HG03159 (cell line): Measurements from ENCODE around the gene TENM3.

Experiments used
- ATAC-seq: cut with Tn5 transposase; IDR thresholded peaks from one replicate; pipeline ENCODE4 v1.9.1; 2021; ENCODE audit warnings: mild to moderate bottlenecking, moderate library complexity; ENCODE audit not compliant: unreplicated experiment

Gene TENM3

DNA sequence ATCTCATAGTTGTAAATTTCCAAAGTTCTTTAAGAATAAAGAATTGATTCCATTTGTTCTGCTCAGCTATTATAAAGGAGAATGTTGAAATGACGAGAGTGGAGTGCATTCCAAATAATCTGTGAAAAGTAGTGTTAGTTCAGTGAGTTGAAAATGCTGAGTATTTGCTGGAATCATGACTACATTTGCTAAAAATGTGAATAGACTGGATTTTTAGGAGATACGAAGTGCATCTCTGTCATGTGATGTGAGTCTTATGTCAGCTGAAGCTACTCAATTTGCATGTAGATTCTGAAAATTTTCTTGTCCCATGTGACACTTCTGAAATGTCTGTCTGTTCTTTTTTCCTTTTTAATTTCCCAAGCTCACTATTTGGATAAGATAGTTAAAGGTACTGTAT is 468.0 kb downstream of the TENM3 start:
- no peak for ATAC-seq

GRCh38 chr4:182715548-182715947 is 472.3 kb downstream of the TENM3 start:
- no peak for ATAC-seq

GRCh38 chr4:182716192-182716591 is 473.0 kb downstream of the TENM3 start:
- ATAC-seq, result no peak

GRCh38 chr4:182717788-182718583 is 474.8 kb downstream of the TENM3 start:
- ATAC-seq, result peak; percentile 78

DNA sequence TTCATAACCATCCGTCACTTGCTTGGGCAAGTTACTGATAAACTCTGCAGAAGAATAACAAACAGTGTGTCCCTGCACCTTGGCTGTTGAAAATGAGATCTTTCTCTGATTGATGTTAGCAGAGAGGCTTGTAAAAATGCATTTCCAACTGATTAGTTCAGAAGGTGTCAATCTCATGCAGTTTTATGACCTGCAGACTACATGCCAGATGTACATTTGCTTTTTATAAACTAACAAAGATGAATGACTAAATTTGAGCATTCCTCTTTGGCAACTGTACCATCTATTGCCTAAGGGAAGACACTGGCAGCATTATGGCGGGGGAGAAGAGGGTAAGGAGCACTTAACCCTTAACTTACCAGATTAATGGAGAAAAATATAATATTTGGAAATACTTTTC is 481.2 kb downstream of the TENM3 start:
- no peak for ATAC-seq

DNA sequence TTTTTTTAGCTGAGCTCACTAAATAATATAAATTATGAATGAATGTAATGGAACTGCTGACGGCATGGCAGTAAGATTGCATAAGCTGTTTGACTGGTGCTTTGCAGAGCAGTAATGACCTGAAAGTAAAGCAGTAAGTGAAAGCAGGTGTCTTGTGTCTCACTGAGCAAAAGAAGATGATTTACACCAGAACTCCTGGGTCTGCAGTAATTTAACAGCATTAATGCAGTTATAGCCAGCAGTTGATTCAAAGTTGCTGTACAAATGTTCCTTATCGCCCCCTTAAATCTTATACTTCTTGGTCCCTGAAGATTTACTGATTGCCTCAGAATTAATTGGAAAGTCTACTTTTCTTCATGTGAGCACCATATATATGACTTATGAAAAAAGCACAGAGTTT is 486.3 kb downstream of the TENM3 start:
- no peak for ATAC-seq

GRCh38 chr4:182730791-182731190 is 487.6 kb downstream of the TENM3 start:
- no peak for ATAC-seq

DNA sequence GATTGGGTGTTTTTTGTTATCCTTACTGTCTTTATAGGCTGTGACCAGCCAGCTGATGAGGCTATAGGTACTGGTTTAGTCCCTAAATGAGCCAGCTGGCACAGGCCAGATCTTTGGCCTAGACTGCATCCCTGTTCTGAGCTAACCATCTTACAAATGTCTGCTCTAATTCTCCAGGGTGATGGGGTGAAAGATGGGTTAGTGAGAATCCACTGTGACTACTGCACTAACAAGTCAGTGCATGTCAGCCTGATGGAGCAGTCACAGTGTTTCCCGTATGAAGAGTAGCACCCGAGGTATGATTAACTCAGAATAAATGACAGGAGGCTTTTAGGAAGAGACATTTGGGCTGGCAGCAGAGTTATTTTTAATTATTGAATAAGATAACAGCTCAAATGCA is 493.0 kb downstream of the TENM3 start:
- no peak for ATAC-seq

DNA sequence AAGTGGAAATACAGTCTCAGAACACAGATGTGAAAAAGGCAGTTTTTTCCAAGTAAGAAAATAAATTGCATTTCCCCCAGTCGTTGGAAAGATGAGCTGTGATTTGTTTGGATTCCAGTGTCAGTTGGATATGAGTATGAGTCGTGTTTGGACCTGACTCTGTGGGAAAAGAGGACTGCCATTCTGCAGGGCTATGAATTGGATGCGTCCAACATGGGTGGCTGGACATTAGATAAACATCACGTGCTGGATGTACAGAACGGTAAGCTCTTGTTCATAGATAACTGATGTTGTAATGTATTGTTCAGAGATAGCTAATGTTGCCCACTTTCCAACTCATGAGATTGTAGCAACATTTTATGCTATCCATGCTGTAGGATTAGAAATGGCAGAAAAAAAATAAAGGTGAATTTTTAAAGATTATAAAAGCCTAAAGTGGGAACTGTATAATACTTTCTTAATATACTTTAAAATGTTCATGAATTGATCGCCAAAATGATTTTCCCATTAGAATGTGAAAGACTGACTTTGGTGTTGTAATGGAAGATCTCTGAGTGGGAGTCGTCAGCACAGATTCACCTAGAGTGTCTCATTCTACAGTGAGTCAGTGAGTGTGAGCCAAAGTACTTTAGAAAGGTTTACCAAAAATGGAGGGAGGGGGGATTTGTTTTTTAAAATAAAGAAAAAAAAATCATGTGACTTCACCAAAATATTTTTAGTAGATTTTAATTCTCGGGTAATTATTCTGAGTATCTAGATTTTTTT is 495.3 kb downstream of the TENM3 start:
- no peak for ATAC-seq

- ATAC-seq, result no peak
These were observed 497.1 kb downstream of the TENM3 start for GRCh38 chr4:182740256-182740655.

DNA sequence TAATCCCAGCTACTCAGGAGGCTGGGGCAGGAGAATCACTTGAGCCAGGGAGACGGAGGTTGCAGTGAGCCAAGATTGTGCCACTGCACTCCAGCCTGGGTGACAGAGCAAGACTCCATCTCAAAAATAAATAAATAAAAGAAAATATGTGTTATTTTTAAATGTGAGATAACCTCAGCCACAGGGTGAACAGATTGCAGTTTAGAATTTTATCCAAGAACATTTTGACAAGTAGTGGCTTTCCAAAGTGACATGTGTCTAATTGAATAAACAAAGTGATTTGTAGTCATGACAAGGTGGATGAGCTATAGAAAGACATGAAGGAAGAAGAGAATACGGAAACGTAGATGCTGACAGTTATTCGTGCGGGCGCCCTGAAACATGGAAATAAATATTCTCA is 497.9 kb downstream of the TENM3 start:
- no peak for ATAC-seq

DNA sequence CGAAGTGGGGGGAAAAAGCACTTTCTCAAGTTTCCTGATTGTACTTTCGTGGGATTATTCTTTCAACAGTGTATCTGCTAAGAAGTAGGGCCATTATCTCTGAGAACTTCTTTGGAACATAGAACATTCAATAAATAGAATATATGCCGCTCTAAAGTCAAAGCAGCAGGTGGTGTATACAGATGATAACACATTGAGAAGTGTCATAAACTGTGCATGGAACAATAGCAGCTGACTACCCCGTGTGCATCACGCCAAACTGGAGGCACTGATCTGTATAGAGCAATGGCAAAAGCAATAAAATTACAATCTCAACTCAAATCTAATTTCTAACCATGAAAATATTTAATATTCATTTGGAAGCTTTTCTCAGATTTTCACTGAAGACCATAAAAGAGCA is 498.7 kb downstream of the TENM3 start:
- no peak for ATAC-seq

DNA sequence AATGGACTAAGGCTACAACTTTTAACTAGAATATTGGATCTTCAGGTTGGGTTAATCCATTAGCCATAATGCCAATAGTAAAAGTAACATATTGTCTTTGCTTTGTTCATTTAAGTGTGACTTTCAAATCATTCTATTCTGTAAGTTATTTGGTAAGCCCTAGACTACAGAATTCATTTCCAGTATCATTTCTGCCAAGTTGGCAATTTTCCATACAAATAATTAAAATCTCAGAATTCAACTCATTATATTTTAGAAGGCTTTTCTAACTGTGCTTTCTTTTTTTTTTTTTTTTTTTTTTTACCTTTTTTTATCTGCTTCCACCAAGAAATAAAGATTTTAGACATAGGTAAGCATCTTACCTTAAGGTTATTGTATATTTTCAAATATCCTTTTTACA is 500.6 kb downstream of the TENM3 start:
- no peak for ATAC-seq

- no peak for ATAC-seq
These were observed 502.0 kb downstream of the TENM3 start for GRCh38 chr4:182745237-182745636.

GRCh38 chr4:182746876-182747275 is 503.7 kb downstream of the TENM3 start:
- ATAC-seq, result no peak

DNA sequence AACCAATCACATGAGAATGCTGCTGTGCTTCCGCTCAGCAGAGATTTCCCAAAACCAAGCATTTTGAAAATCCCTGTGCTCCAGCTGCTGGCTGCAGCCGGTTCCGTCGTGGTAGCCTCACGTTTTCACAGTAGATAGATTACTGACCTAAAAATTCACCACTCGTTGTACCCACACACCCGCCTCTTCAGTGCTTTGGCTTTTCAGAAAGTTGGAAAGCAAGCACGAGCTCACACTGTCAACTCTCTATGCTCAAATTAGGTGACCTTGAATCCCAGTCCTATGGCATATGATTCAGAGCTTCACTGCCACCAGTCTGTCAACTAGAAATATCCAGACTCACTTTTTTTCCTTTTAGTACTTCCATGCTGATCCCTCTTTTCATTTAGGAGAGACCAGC is 505.1 kb downstream of the TENM3 start:
- no peak for ATAC-seq

- no peak for ATAC-seq
These were observed 505.7 kb downstream of the TENM3 start for GRCh38 chr4:182748949-182749348.

DNA sequence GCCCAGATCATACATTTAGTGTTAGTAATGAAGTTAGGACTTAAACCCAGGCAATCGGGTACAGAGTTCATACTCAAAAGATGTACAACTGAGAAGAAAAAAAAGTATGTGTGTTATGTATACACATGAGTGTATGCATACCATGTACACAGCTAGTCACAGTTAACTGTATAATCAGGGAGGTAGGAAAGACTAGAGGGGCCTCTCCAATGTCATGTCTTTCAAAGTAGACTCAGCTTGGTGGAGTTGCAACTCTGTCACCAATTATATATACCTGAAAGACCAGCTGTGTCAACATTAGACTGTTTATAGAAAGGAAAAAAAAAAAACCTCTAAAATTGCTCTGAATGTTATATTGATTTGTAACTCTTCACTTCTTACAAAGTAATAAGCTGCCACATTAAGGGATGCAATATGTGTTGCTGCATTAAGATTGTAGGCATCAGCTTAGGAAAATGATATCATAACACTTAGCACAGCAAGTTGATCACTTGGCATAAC is 506.5 kb downstream of the TENM3 start:
- ATAC-seq, result no peak

DNA sequence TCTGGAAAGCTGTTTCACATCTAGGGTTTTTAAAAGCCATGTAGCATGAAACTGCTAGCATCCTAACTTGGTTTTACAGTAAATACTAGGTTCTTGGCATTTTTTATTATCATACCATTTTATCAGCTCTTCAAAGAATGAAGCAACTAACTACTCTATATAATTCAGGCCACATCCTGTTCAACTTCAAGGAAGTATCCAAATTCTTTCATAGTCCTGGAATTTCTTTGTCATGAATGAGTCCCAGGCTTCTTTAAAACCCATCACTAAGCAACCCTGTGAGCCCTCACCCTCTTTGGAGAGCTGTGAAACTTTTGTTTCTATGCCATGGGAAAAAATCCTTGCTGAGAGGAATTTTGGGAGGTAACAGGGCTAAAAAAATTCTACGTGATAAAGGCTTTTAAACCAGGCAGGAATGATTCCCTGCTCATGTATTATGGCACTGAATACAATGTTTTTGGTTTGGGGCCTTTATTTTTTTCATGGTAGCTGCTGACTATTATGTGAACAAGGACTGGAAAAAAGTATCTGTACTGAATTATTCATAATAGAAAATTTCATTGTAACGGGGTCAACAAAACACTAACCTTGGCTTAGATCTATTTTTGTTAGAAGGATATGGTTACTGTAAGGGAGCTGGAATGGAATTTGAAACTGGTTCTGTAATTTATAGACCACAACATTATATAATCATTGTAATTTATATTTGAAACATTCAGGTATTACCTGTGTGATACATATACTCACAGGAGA is 509.1 kb downstream of the TENM3 start:
- no peak for ATAC-seq

DNA sequence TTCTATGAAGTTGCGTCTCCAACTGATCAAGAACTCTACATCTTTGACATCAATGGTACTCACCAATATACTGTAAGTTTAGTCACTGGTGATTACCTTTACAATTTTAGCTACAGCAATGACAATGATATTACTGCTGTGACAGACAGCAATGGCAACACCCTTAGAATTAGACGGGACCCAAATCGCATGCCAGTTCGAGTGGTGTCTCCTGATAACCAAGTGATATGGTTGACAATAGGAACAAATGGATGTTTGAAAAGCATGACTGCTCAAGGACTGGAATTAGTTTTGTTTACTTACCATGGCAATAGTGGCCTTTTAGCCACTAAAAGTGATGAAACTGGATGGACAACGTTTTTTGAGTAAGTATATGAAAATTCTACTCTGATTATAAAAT is 511.7 kb downstream of the TENM3 start:
- no peak for ATAC-seq

DNA sequence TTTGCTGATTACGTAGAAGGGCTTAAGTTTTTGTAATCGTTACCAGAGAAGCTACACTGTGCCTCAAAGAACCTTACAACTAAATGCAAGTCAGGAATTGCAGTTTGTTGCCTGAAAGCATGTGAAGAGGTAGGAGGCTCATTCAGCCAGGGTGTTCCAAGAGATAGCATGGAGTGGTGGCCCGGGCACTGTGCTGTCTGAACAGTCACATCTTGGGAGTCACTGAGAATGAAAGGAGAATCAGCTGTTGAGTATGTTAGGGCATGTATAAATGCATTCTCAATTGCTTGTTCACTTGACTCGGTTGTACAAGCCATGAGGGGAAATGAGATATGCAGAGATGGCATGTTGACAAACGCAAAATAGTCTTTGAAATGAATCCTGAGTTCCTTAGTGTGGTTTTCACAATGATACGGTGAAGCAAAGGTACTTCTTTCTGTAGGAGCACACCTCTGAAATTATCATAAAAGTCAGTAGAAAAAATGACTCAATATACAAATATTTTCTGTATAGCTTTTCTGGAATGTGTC is 513.0 kb downstream of the TENM3 start:
- no peak for ATAC-seq
